Muscle layer of colon (tissue), 2 donors: ENCODE results near the gene HSPBP1.
A peak's percentile ranks its signal among the peaks of the same experiment; 100 is the strongest.
"Not testable (repeated sequence)": the region's sequence is repeated elsewhere in the genome, so short reads cannot be mapped to it uniquely, and the experiment has no call there.

ENCODE experiments used
- H3K27ac ChIP-seq: one replicate; pipeline ENCODE4 v1.7.0; 2013; ENCODE audit warnings: low read depth, mild to moderate bottlenecking, low read length, moderate library complexity
- H3K27me3 ChIP-seq, 2 donors: one replicate each; pipeline ENCODE4 v1.7.0; 2013; ENCODE audit warnings: low read length in 2 of 2, mild to moderate bottlenecking in 2 of 2; ENCODE audit not compliant: insufficient read depth in 2 of 2, control insufficient read depth in 1 of 2
- H3K36me3 ChIP-seq: one replicate; pipeline ENCODE4 v1.7.0; 2013; ENCODE audit warnings: mild to moderate bottlenecking, low read length; ENCODE audit not compliant: insufficient read depth
- H3K4me1 ChIP-seq: one replicate; pipeline ENCODE4 v1.7.0; 2013; ENCODE audit warnings: mild to moderate bottlenecking, low read length; ENCODE audit not compliant: insufficient read depth
- H3K4me3 ChIP-seq, 2 donors: one replicate each; pipeline ENCODE4 v1.7.0; 2013; ENCODE audit warnings: low read length in 2 of 2, low read depth in 1 of 2, mild to moderate bottlenecking in 1 of 2, moderate library complexity in 1 of 2
- H3K9ac ChIP-seq: one replicate; pipeline ENCODE4 v1.7.0; 2013; ENCODE audit warnings: low read length
- H3K9me3 ChIP-seq: one replicate; pipeline ENCODE4 v1.7.0; 2013; ENCODE audit warnings: mild to moderate bottlenecking, low read length
- donor health status: abdominal sarcoma.
- donor health status: Adenocarcinoma of cecum.

Gene HSPBP1, protein sequence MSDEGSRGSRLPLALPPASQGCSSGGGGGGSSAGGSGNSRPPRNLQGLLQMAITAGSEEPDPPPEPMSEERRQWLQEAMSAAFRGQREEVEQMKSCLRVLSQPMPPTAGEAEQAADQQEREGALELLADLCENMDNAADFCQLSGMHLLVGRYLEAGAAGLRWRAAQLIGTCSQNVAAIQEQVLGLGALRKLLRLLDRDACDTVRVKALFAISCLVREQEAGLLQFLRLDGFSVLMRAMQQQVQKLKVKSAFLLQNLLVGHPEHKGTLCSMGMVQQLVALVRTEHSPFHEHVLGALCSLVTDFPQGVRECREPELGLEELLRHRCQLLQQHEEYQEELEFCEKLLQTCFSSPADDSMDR

DNA sequence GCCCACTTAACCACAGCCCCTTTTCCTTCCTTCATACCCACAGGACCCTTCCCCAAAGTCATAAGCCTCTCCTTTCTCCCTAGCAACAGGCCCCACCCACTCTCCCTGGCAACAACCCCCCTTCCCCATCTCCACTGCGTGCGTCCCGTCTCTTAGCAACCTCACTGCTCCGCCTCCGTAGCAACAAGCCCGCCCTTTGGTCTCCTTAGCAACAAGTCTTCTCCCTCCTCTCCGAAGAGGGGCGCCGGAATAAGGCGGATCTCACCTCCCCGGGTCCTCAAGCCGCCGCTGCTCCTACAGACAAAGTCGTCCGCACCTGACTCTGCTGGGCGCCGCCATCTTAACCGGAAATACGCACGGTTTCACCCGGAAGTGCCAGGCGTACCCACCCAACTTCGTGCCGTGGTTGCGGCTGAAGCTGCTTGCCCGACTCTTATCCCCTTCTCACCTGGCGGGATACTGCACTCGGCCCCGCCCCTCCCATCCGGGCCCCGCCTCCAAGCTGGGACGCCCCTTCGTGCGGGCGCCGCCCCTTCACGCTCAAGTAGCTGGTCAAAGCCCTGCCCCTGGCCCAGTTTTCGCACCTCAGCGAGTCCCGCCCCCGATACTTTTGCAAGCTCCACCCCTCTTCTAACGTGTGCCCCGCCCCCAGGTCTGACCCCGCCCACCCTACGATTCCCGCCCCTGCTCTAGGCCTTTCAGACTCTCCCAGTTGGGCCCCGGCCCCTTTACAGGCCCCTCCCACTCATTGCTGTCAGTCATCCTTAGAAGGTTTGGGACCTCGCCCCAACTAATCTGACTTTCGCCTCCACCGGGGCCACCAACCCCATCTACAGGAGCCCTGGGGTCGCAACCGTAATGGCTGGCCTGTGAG lies at the start of gene HSPBP1:
Gene HSPBP1, minus strand, starts transcription at position 341 of the 874 bp plus-strand sequence. CDS start 502 bp downstream, outside the sequence.
- Histone ChIP-seq H3K36me3 (peaks cover 11% of the 10 kb centered on the region), H3K9me3 (no peaks in the 10 kb centered on the region), H3K27me3 (no peaks in the 10 kb centered on the region), H3K9ac (peak within 1 kb of the TSS; percentile 65), H3K4me1 (peaks cover 21% of the 10 kb centered on the region), H3K27ac (peak within 1 kb of the TSS; percentile 53), H3K4me3 (peak within 1 kb of the TSS; percentile 73 to 96)

DNA sequence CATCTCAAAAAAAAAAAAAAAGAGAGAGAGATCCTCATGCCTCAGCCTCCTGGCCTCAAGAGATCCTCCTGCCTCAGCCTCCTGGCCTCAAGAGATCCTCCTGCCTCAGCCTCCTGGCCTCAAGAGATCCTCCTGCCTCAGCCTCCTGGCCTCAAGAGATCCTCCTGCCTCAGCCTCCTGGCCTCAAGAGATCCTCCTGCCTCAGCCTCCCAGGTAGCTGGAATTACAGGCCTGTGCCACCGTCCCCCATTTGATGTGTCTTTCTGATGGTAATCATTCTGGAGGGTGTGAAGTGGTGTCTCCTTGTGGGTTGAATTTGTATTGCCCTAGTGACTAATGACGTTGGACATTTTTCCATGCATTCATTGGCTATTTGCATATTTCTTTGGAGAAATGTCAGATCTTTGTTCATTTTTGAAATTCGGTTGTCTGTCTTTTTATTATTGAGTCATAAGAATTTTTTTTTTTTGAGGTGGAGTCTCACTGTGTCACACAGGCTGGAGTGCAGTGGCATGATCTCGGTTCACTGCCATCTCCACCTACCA lies 48.9 kb upstream of the HSPBP1 start:
- H3K9ac ChIP-seq, H3K36me3 ChIP-seq, H3K9me3 ChIP-seq, H3K4me1 ChIP-seq, H3K4me3 ChIP-seq, H3K27ac ChIP-seq, H3K27me3 ChIP-seq: not testable (repeated sequence)

DNA sequence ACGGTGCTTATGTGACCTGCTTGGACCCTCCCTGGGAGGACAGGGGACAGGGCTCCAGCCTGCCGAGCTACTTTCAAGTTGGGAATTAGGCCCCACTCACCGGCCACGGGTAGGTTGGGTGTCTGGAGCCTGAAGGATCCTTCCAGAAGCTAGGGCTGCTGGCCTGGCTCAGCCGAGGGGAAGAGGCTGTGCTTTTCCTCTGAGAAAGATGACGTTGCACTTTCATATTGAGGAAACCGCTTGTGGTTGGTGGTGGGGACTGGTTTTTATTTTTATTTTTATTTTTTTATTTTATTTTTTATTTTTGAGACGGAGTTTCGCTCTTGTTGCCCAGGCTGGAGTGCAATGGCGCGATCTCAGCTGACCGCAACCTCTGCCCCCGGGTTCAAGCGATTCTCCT lies 45.3 kb upstream of the HSPBP1 start, which contains the start of gene TMEM150B:
Gene TMEM150B, minus strand, starts transcription at position 170 of the 400 bp plus-strand sequence. CDS start 4,305 bp downstream, outside the sequence.
- Histone ChIP-seq H3K9ac (no peak within 1 kb of the TSS), H3K36me3 (no peaks in the 10 kb centered on the region), H3K9me3 (no peaks in the 10 kb centered on the region), H3K4me3 (no peak within 1 kb of the TSS), H3K4me1 (no peaks in the 10 kb centered on the region), H3K27me3 (peaks cover 0 to under 1% of the 10 kb centered on the region in 2 donors), H3K27ac (no peak within 1 kb of the TSS)

DNA sequence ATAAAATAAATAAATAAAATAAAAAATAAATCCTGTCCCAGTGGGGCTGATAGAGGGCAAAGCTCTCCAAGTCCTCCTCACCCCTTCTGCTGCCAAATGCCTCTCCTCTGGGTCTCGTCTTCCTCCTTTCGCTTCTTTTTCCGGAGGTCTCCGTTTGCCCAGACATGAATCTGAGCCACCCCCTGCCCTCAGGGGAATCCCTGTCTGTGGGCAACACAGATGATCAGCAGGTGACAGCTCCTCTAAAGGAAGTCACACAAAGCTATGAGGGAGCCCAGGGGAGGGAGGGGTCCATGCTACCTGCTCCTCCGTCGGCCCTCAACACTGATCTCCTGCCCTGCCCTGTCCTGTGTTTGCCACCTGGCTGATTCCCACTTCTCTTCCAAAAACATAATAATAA lies 44.8 kb upstream of the HSPBP1 start:
- H3K36me3 ChIP-seq, result no peaks in the 10 kb centered on the region
- no peak overlapping the region for H3K4me3 ChIP-seq
- H3K27ac ChIP-seq, result no peak overlapping the region
- no peak overlapping the region for H3K9ac ChIP-seq
- no peaks in the 10 kb centered on the region for H3K9me3 ChIP-seq
- no peaks in the 10 kb centered on the region for H3K4me1 ChIP-seq
- peaks cover 0 to 5% of the 10 kb centered on the region in 2 donors for H3K27me3 ChIP-seq

DNA sequence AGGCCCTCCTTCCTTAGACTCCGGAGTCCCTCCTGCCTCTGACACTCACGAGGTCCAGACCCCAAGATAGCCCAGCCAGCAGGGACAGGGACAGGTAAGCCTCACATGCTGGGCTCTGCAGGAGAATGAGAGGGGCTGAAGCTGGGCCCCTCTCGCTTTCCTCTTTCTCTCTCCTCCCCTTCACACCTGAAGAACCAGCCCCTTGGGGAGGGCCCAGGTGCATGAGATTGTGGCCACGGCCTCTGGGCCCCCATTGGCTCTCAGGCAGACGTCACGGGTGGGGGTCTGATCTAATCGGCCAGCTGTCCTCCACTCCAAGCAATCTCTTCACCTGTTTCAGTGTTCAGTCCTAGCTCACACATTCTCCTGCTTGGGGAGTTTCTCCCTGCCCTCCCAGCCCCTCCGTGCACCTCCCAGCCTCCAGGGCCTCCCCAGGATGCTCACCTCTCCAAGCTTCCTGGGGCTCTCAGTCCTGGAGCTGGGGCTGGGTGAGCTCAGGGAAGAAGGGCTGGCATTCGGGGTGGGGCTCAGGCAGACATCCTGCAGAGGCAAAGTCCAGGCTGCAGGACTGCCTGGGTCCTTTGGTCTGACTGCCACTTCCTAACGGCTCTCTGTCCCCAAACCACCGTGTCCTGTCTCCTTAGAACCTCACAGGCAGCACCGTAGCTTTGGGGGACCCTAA lies 42.4 kb upstream of the HSPBP1 start:
- no peak overlapping the region for H3K9ac ChIP-seq
- no peaks in the 10 kb centered on the region for H3K9me3 ChIP-seq
- no peaks in the 10 kb centered on the region for H3K36me3 ChIP-seq
- peaks cover 0 to 5% of the 10 kb centered on the region in 2 donors for H3K27me3 ChIP-seq
- H3K27ac ChIP-seq, result no peak overlapping the region
- no peak overlapping the region for H3K4me3 ChIP-seq
- no peaks in the 10 kb centered on the region for H3K4me1 ChIP-seq

DNA sequence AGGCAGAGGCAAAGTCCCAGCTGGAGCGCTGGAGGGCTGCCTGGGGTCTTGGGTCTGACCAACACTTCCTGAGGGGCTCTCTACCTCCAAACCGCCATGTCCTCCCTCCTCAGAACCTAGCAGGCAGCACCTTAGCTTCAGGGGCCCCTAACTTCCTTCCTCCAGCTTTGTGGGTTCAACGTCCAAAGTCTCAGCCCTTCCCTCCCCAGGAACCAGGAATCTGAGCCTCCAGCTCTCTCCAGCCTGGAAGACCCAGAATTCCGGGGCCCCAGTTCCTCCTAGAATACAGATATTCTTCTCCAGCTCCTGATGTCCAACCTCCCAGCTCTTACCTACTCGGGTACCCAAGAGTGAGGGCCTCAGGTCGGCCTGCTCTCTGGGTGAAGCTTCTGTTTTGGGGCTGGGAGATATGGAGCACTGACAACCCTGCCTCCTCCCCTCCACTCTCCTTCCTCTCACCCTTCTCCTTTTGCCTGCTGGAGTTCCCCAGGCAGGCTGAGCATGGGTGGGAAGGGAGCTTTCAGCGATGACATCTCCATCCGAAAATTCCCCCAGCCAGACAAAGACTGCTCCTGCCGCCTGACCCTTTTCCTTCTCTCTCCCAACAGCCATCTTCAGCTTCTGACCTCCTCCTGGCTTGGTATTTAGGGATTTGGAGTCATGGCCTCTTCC lies 41.7 kb upstream of the HSPBP1 start:
- Histone ChIP-seq H3K4me3 (no peak overlapping the region), H3K9me3 (no peaks in the 10 kb centered on the region), H3K4me1 (no peaks in the 10 kb centered on the region), H3K36me3 (no peaks in the 10 kb centered on the region), H3K9ac (no peak overlapping the region), H3K27me3 (peaks cover 0 to 5% of the 10 kb centered on the region in 2 donors), H3K27ac (no peak overlapping the region)

DNA sequence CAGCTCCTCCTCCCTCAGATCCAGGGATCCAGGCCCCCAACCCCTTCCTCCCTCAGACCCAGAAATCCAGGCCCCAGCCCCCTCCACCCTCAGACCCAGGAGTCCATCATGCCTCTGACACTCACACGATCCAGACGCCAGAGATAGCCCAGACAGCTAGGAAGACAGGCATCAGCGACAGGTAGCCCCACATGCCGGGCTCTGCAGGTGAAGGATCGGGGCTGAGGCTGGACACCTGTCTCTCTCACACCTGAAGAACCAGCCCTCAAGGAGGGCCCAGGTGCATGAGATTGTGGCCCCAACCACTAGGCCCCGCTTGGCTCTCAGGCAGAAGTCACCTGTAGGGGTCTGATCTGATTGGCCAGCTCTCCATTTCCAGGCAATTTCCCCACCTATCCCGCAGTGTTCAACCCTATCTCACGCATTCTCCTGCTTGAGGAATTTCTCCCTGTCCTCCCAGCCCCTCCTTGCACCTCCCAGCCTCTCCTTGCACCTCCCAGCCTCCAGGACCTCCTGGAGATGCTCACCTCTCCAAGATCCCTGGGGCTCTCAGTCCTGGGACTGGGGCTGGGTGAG lies 41.0 kb upstream of the HSPBP1 start:
- Histone ChIP-seq H3K9ac (no peak overlapping the region), H3K36me3 (no peaks in the 10 kb centered on the region), H3K27ac (no peak overlapping the region), H3K4me3 (no peak overlapping the region), H3K27me3 (peaks cover 0 to 5% of the 10 kb centered on the region in 2 donors), H3K9me3 (no peaks in the 10 kb centered on the region), H3K4me1 (no peaks in the 10 kb centered on the region)

DNA sequence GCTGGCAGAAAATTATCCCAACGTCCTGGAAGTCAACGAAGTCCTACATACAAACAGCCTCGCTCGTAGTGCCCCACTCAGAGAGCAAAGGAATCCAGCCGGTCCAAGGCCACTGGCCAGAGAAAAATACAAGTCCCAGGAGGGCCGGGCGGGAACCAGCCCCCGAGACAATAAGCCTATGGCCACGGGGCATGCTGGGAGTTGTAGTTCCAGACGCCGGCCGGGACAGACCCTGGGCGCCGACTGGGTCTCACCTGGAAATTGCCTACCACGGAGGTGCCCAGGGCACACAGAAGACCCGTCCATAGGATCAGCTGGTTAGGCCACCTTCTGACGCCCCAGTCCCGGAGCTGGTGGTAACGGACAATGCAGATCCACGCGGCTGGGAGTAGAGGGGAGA lies 39.9 kb upstream of the HSPBP1 start:
- Histone ChIP-seq H3K4me3 (no peak overlapping the region), H3K27ac (no peak overlapping the region), H3K9ac (no peak overlapping the region), H3K9me3 (no peaks in the 10 kb centered on the region), H3K4me1 (no peaks in the 10 kb centered on the region), H3K36me3 (no peaks in the 10 kb centered on the region), H3K27me3 (peaks cover 0 to 5% of the 10 kb centered on the region in 2 donors)

DNA sequence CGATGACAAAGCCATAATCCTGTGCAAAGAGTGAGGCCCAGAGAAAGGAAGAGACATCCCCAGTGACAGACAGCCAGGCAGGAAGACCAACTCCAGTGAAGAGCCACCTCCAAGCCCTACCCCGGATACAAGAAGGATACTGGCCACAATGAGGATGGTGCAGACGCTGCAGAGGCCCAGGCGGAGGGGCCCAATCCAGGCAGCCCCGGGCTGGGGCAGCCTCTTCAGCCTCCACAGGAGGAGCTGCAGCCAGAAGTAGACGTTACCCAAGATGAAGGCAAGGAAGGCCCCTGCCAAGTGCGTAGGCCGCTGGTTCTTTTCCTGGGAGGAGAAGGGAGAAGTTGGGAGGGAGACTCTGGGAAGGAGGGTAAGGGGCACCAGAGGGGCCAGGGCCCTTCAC lies 36.7 kb upstream of the HSPBP1 start:
- Histone ChIP-seq H3K4me1 (no peaks in the 10 kb centered on the region), H3K9me3 (no peaks in the 10 kb centered on the region), H3K36me3 (no peaks in the 10 kb centered on the region), H3K9ac (no peak overlapping the region), H3K27me3 (peaks cover 0 to 5% of the 10 kb centered on the region in 2 donors), H3K27ac (no peak overlapping the region), H3K4me3 (no peak overlapping the region)

DNA sequence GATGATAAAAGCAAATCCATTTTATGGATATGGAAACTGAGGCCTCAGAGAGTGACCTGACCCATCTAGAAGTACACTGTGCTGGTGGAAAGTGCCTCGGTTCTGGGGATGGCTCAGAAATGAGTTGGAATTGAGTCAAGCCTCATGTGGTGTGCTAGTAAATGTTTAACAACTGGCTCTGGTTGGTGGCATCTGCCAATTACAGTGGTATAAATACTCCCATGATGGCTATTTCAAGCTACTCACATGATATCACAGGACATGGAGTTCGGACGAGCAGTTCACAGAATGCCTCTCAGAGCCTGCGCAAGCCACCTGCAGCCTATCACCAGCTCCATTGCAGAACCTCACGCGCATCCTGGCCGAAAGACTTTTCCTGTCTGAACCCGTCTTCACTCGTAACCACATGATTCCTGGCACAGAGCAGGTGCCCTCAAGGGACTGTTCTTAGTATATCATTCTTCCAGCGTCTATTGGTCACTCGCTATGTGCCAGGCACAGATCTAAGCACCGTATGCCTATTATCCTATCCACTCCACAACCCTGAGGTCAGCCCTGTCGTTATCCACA lies 36.1 kb upstream of the HSPBP1 start:
- no peak overlapping the region for H3K4me3 ChIP-seq
- no peaks in the 10 kb centered on the region for H3K9me3 ChIP-seq
- H3K27ac ChIP-seq, result no peak overlapping the region
- peaks cover 0 to 5% of the 10 kb centered on the region in 2 donors for H3K27me3 ChIP-seq
- H3K36me3 ChIP-seq, result no peaks in the 10 kb centered on the region
- H3K9ac ChIP-seq, result no peak overlapping the region
- H3K4me1 ChIP-seq, result no peaks in the 10 kb centered on the region
